GM12878 (cell line): ENCODE results near the gene ANK3. TPM values are rescaled to one million over a fixed set of nuclear protein-coding genes. Genes with fewer than 3 reads are reported as not detected.
A peak's percentile ranks its signal among the peaks of the same experiment; 100 is the strongest.

Source experiments
- BHLHE40 ChIP-seq, 2 experiments: fragments of 450-650 bp in 1 of 2; IDR thresholded peaks; 2 replicates each; pipeline ENCODE4 v1.6.1; 2011 to 2017; ENCODE audit warnings: low read depth in 2 of 2, borderline replicate concordance in 1 of 2, improper control_type of control experiment in 1 of 2, low read length in 1 of 2, mild to moderate bottlenecking in 1 of 2
- CREB1 ChIP-seq: IDR thresholded peaks from 2 replicates; pipeline ENCODE4 v1.6.1; 2012; ENCODE audit warnings: low read depth, mild to moderate bottlenecking, inconsistent platforms
- IKZF2 ChIP-seq, 2 experiments: fragments of 450-650 bp; IDR thresholded peaks; 2 replicates each; pipeline ENCODE4 v1.6.1; 2017; ENCODE audit warnings: mild to moderate bottlenecking in 2 of 2, moderate library complexity in 2 of 2
- KAT2A ChIP-seq: conservative IDR thresholded peaks from 2 replicates; pipeline ENCODE4 v1.6.1; 2011; ENCODE audit warnings: low read depth, low read length; ENCODE audit not compliant: control insufficient read depth
- MEF2B ChIP-seq: fragments of 450-650 bp; IDR thresholded peaks from 2 replicates; pipeline ENCODE4 v1.6.1; 2018; ENCODE audit warnings: mild to moderate bottlenecking, moderate library complexity; ENCODE audit not compliant: partially characterized antibody, poor library complexity, severe bottlenecking
- MTA2 ChIP-seq: fragments of 450-650 bp; IDR thresholded peaks from 2 replicates; pipeline ENCODE4 v1.6.1; 2016; ENCODE audit warnings: low read depth, mild to moderate bottlenecking, moderate library complexity
- NR2C1 ChIP-seq: fragments of 450-650 bp; IDR thresholded peaks from 2 replicates; pipeline ENCODE4 v1.6.1; 2017; ENCODE audit warnings: antibody characterized with exemption, mild to moderate bottlenecking, moderate library complexity
- NR2F1 ChIP-seq: fragments of 450-650 bp; conservative IDR thresholded peaks from 2 replicates; pipeline ENCODE4 v1.6.1; 2017; ENCODE audit warnings: mild to moderate bottlenecking
- PRDM15 ChIP-seq: fragments of 450-650 bp; formaldehyde crosslinking; IDR thresholded peaks from 2 replicates; pipeline ENCODE4 v1.4.0; 2020; ENCODE audit warnings: mild to moderate bottlenecking, moderate library complexity
- polyA plus RNA-seq, 11 experiments: library from polyadenylated mRNA; depleted of rRNA in 4 of 11; unstranded in 6 of 11; stranded (reverse) in 5 of 11; fragments of >200 nt; fragmentation: Nextera tagmentation in 4 of 11; fragmentation: Illumina TruSeq in 1 of 11; extraction: Ambion mirVana in 4 of 11; extraction: Trizol in 1 of 11; gene quantifications; 1 replicate in 1 of 11; 2 replicates in 10 of 11; pipeline versions ENCODE4 v1.2.1 to v1.2.3, GENCODE V29; 2011 to 2016; ENCODE audit warnings: inconsistent platforms in 2 of 11, missing spikeins in 2 of 11, low read depth in 1 of 11
- total RNA-seq, 4 experiments: library from RNA; depleted of rRNA in 3 of 4; stranded (reverse); fragments of >200 nt in 3 of 4; fragmentation: Illumina TruSeq in 1 of 4; extraction: Trizol in 1 of 4; gene quantifications; 2 replicates each; pipeline versions ENCODE4 v1.2.1 to v1.2.3, GENCODE V29; 2013 to 2021
- TF ChIP-seq, protein P1 (sequence below): fragments of 450-650 bp; IDR thresholded peaks from 2 replicates; pipeline ENCODE4 v1.6.1; 2017; ENCODE audit warnings: mild to moderate bottlenecking
- TF ChIP-seq, protein P2 (sequence below): fragments of 450-650 bp; IDR thresholded peaks from 2 replicates; pipeline ENCODE4 v1.6.1; 2017; ENCODE audit warnings: low read depth, mild to moderate bottlenecking, moderate library complexity
- TF ChIP-seq, protein P3 (sequence below): fragments of 450-650 bp; IDR thresholded peaks from 2 replicates; pipeline ENCODE4 v1.6.1; 2016; ENCODE audit warnings: mild to moderate bottlenecking
- TF ChIP-seq, protein P4 (sequence below): fragments of 450-650 bp; formaldehyde crosslinking; IDR thresholded peaks from 2 replicates; pipeline ENCODE4 v1.4.0; 2022; ENCODE audit warnings: mild to moderate bottlenecking, moderate library complexity

The ANK3 gene
- total and polyA plus RNA-seq, 10 of the 15 experiments (the other 5 are each of a cell fraction or from before 2014, with no cell fraction given): 0.06 to 0.82 (median 0.20) TPM; not detected in 2

DNA sequence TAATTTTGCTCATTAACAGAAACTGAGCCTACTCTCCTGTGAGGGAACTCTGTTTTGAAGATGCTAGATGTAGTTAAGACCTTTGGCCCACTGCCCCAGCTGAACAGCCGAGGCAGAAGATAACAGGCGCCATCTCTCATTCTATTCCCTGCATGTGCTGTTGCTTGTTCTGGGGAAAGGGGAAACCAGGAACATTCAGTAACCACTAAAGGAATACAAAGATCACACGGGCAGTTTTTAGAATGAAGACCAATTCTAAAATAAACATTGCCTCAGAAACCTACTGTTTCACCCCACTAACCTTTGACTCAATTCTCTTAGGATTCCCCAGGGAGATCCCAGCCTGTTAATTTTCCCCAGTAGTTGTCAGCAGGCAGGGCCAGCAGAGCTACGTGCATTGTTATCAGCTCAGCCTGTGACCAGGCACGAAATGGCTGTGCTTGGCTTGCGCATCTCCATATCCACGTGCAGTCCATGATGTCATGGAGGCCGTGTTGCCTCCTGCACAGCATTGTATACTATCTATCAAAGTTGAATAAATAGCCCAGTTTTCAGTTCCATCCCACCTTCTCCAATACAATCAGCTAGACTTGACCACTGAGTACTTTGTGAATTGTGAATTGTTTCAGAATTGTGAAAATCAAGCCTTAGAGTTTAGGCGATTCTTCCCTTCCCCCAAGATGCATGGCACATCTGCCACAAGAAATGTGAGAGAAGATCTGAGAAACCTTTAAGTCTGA lies 36.0 kb downstream of the ANK3 start (continued):
- no peak for TF ChIP-seq PRDM15
- peak; percentile 58; the same call in 1 of the 2 replicates for TF ChIP-seq CREB1
- peak; percentile 22 to 74; a peak in 2 of 4 replicates for TF ChIP-seq BHLHE40 (IDR thresholded peaks at IDR 0.05; ENCODE audit: borderline replicate concordance in 1 of 2, low read depth in 2 of 2, low read length in 1 of 2)
- TF ChIP-seq, protein P1, sequence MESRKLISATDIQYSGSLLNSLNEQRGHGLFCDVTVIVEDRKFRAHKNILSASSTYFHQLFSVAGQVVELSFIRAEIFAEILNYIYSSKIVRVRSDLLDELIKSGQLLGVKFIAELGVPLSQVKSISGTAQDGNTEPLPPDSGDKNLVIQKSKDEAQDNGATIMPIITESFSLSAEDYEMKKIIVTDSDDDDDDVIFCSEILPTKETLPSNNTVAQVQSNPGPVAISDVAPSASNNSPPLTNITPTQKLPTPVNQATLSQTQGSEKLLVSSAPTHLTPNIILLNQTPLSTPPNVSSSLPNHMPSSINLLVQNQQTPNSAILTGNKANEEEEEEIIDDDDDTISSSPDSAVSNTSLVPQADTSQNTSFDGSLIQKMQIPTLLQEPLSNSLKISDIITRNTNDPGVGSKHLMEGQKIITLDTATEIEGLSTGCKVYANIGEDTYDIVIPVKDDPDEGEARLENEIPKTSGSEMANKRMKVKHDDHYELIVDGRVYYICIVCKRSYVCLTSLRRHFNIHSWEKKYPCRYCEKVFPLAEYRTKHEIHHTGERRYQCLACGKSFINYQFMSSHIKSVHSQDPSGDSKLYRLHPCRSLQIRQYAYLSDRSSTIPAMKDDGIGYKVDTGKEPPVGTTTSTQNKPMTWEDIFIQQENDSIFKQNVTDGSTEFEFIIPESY: no peak
- TF ChIP-seq NR2C1: no peak
- TF ChIP-seq, protein P2, sequence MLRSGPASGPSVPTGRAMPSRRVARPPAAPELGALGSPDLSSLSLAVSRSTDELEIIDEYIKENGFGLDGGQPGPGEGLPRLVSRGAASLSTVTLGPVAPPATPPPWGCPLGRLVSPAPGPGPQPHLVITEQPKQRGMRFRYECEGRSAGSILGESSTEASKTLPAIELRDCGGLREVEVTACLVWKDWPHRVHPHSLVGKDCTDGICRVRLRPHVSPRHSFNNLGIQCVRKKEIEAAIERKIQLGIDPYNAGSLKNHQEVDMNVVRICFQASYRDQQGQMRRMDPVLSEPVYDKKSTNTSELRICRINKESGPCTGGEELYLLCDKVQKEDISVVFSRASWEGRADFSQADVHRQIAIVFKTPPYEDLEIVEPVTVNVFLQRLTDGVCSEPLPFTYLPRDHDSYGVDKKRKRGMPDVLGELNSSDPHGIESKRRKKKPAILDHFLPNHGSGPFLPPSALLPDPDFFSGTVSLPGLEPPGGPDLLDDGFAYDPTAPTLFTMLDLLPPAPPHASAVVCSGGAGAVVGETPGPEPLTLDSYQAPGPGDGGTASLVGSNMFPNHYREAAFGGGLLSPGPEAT: peak; percentile 20; the same call in 1 of the 2 replicates
- TF ChIP-seq MTA2: peak; percentile 14; the same call in 1 of the 2 replicates
- TF ChIP-seq MEF2B: peak; percentile 69
- peak; percentile 23; the same call in 1 of the 2 replicates for TF ChIP-seq NR2F1
- TF ChIP-seq, protein P3, sequence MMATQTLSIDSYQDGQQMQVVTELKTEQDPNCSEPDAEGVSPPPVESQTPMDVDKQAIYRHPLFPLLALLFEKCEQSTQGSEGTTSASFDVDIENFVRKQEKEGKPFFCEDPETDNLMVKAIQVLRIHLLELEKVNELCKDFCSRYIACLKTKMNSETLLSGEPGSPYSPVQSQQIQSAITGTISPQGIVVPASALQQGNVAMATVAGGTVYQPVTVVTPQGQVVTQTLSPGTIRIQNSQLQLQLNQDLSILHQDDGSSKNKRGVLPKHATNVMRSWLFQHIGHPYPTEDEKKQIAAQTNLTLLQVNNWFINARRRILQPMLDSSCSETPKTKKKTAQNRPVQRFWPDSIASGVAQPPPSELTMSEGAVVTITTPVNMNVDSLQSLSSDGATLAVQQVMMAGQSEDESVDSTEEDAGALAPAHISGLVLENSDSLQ: no peak
- peak; percentile 25 to 51; a peak in 2 of 4 replicates for TF ChIP-seq IKZF2 (IDR thresholded peaks at IDR 0.05)
- TF ChIP-seq, protein P4, sequence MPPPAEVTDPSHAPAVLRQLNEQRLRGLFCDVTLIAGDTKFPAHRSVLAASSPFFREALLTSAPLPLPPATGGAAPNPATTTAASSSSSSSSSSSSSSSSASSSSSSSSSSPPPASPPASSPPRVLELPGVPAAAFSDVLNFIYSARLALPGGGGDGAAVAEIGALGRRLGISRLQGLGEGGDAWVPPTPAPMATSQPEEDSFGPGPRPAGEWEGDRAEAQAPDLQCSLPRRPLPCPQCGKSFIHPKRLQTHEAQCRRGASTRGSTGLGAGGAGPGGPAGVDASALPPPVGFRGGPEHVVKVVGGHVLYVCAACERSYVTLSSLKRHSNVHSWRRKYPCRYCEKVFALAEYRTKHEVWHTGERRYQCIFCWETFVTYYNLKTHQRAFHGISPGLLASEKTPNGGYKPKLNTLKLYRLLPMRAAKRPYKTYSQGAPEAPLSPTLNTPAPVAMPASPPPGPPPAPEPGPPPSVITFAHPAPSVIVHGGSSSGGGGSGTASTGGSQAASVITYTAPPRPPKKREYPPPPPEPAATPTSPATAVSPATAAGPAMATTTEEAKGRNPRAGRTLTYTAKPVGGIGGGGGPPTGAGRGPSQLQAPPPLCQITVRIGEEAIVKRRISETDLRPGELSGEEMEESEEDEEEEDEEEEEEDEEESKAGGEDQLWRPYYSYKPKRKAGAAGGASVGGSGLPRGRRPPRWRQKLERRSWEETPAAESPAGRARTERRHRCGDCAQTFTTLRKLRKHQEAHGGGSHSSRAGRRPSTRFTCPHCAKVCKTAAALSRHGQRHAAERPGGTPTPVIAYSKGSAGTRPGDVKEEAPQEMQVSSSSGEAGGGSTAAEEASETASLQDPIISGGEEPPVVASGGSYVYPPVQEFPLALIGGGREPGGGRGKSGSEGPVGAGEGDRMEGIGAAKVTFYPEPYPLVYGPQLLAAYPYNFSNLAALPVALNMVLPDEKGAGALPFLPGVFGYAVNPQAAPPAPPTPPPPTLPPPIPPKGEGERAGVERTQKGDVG: no peak
- no peak for TF ChIP-seq KAT2A
